GM21381 (cell line): Measurements from ENCODE around the gene ZNF331.
"Not testable (repeated sequence)": the region's sequence is repeated elsewhere in the genome, so short reads cannot be mapped to it uniquely, and the experiment has no call there.

Source experiments
- ATAC-seq: cut with Tn5 transposase; IDR thresholded peaks from one replicate; pipeline ENCODE4 v1.9.1; 2021; ENCODE audit warnings: mild to moderate bottlenecking, moderate library complexity; ENCODE audit not compliant: unreplicated experiment

ZNF331 gene

GRCh38 chr19:53537521-53538377, at the start of gene ZNF331:
TSS of gene ZNF331 (plus strand) at chr19:53538145. CDS start at chr19:53569377, 31,232 bp downstream.
- peak; percentile 60 for ATAC-seq

- no peak for ATAC-seq
These were observed 45.8 kb upstream of the ZNF331 start for GRCh38 chr19:53492153-53492552.

- not testable (repeated sequence) for ATAC-seq
These were observed 40.5 kb upstream of the ZNF331 start for GRCh38 chr19:53497311-53498023.

DNA sequence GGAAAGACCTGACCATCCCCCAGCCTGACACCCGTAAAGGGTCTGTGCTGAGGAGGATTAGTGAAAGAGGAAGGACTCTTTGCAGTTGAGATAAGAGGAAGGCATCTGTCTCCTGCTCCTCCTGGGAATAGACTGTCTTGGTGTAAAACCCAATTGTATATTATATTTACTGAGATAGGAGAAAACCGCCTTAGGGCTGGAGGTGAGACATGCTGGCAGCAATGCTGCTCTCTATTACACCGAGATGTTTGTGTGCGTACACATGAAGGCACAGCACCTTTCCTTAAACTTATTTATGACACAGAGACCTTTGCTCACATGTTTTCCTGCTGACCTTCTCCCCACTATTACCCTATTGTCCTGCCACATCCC, 39.9 kb upstream of the ZNF331 start:
- not testable (repeated sequence) for ATAC-seq

DNA sequence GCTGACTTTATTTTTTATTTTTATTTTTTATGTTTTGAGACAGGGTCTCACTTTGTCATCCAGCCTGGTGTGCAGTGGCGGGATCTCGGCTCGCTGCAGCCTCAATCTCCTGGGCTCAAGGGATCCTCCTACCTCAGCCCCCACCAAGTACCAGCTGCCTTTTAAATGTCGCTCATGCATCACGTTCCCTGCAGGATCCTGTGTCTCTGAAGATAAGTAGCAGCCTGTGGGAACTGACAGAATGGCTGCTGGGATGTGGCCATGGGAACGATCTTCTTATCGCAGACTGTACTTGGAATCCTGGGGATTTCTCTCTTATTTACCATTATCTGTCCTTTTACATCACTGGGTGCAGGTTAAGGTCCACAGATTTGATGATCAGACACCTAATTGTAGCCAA, 34.8 kb upstream of the ZNF331 start:
- not testable (repeated sequence) for ATAC-seq

DNA sequence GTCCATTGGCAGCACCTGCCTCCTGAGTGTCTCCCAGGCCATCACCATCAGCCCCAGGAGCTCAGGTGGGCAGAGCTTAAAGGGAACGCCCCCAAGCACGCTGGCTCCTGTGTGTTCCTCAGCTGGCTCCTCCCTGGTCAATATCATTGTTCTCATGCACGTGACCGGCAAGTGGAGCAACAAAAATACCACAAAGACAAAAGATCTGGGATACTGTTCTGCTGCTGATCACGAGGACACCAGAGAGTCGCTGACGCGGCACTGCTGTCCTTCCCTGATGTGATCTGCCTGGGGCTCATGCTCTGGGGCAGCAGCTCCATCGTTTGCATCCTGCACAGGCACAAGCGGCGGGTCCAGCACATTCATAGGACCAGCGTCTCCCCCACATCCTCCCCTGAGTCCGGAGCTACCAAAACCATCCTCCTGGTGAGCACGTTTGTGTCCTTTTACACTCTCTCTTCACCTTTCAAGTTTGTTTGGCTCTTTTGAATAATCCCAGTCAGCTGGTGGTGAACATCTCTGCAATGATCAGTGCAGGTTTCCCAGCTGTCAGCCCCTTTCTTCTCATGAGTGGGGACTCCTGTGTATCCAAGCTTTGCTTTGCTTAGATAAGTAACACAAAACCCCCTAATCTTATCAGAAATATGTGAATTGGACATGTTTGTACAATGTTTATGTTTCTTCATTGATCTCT, 34.1 kb upstream of the ZNF331 start:
- not testable (repeated sequence) for ATAC-seq

- not testable (repeated sequence) for ATAC-seq
These were observed 33.6 kb upstream of the ZNF331 start for GRCh38 chr19:53504365-53504703.

- ATAC-seq = no peak
These were observed 33.1 kb upstream of the ZNF331 start for GRCh38 chr19:53504885-53505284.

GRCh38 chr19:53506728-53507127, 31.2 kb upstream of the ZNF331 start:
- no peak for ATAC-seq

- no peak for ATAC-seq
These were observed 30.2 kb upstream of the ZNF331 start for GRCh38 chr19:53507523-53508442.

DNA sequence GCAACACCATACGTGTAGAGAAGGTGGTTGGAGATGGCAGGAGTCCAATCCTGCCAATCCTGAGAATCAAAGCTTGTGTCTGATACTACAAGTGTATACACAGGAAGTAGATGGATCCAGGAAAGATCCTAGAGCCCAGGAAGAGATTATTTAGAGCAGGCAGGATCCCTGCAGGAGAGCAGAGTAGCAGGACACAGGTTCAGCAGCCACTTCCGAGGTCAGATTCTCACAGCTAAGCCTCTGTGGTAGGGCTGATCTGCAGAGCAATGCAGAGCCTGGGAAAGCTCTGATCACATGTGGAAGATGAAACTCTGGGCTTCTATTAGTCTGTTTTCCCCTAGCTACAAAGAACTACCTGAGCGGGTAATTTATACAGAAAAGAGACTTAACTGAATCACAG, 28.5 kb upstream of the ZNF331 start:
- no peak for ATAC-seq

- no peak for ATAC-seq
These were observed 28.1 kb upstream of the ZNF331 start for GRCh38 chr19:53509845-53510244.

DNA sequence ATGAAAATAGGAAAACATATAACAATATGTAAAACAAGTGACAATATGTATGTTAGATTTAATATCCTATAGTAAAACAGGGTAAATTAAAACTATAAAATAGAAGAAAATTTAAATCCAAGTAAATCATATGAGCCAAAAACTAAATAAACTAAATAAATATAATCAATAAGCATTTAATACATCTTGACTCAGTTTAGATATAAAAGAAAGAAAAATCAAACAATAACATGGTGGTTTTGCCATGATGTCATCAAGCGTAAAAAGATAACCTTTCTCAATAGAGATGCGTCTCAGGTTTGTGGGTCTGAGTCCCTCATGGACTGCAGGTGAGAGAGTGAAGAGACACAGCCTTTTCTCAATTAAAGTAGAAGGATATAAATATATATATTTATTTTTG, 26.6 kb upstream of the ZNF331 start:
- no peak for ATAC-seq

DNA sequence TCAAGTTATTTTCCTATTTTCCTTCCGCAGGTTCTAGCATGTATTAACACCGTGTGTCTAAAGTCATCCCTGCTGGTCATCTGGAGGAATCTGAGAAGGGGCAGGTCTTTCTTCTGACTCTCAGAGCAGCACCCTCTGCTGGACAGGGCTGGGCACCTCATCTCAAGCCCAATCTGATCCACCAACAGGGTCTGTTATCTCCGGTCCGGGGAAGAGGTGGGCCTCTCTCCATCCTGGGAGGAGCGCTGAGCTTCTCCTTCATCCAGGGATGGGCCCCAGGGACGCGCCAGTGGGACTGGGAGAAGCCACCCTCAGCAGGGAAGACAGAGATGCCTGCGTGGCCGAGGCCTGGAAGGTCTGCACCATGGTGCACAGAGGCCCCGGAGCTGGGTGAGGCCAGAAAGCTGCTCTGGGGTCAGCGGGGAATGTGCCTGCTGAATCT, 26.0 kb upstream of the ZNF331 start:
- no peak for ATAC-seq

GRCh38 chr19:53515047-53515446, 22.9 kb upstream of the ZNF331 start:
- ATAC-seq = not testable (repeated sequence)

DNA sequence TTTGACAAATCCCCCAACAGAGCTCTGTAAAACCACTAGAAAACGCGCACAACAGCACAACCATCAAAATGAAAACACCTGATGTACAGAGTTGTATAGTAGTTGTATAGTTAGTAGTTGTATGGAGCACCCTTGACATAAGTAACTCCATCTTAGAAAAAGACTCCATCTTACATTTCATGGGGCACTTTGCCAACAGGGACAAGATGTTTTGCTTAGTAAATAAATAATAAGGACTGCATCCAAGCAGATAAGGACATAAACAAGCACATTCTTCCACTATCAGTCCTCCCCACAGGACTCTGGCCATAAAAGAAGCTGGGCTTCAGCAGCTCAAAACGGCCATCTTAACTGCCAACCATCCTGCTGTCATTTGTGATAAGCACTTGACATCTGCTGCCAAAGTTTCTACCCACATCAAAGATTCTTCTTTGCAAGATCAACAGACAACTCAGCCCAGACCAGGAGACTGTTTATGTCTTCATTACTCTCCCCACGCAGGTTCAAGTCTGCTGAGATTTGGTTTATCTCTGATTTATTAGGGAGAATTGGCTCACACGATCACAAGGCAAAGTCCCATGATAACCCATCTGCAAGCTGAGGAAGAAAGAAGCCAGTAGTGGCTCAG, 20.7 kb upstream of the ZNF331 start:
- no peak for ATAC-seq

GRCh38 chr19:53518121-53518520, 19.8 kb upstream of the ZNF331 start:
- ATAC-seq = no peak

DNA sequence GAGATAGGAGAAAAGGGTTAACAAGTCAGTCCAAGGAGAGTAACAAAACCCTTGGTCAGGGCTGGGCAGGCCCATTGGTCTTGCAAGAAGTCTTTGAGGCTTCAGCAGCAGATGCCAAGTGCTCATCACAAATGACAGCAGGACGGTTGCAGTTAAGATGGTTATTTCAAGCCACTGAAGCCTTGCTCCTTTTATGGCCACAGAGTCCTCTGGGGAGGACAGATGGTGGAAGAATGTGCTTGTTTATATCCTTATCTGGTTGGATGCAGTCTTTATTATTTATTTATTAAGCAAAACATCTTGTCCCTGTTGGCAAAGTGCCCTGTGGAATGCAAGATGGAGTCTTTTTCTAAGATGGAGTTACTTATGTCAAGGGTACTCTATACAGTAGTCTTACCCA, 19.2 kb upstream of the ZNF331 start:
- no peak for ATAC-seq

GRCh38 chr19:53519446-53519845, 18.5 kb upstream of the ZNF331 start:
- no peak for ATAC-seq

DNA sequence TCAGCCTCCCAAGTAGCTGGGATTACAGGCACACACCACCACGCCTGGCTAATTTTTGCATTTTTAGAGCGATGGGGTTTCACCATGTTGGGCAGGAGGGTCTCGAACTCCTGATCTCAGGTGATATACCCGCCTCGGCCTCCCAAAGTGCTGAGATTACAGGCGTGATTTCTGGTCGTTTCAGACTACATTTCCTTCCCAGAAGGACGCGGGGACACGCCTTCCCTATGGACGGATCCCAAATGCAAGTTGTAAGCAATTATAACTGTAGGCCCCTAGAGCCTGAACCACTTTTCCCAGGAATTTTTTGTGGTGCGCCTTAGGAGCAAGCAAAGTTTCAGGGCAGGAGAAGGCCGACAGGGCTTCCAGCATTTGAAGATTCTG, 17.8 kb upstream of the ZNF331 start:
- no peak for ATAC-seq
